Activated CD8-positive, alpha-beta T cell treated with anti-CD3 and anti-CD28 coated beads, Interleukin-2, amount 10 ng/mL, durations not matched to agents 7 days and 5 days (primary cell): ENCODE results near the gene PAQR3. TPM values are rescaled to one million over a fixed set of nuclear protein-coding genes. Genes with fewer than 3 reads are reported as not detected.

Source experiments
- ATAC-seq: fragments of 150-1000 bp; cut with Tn5 transposase; one replicate; pipeline ENCODE4 v1.10.0; 2021; ENCODE audit warnings: moderate library complexity
- CTCF ChIA-PET: fragments of 350-600 bp; sonication (Branson Sonifier 250); formaldehyde crosslinking; loops from one replicate; lab custom pipeline; 2021; ENCODE audit warnings: antibody characterized with exemption; lab: Charles Lee
- POLR2A ChIA-PET: fragments of 350-600 bp; sonication (Branson Sonifier 250); formaldehyde crosslinking; loops from one replicate; lab custom pipeline; 2021; ENCODE audit warnings: antibody characterized with exemption; lab: Charles Lee
- DNase-seq: peaks from one replicate; pipeline ENCODE4 v3.0.0-alpha.2; 2020
- H3K27ac Mint-ChIP-seq: one replicate; pipeline ENCODE4 v1.8.0; 2021; ENCODE audit warnings: mild to moderate bottlenecking, mixed read lengths
- H3K27me3 Mint-ChIP-seq: one replicate; pipeline ENCODE4 v1.8.0; 2021; ENCODE audit warnings: low read depth, mixed read lengths
- H3K36me3 Mint-ChIP-seq: one replicate; pipeline ENCODE4 v1.8.0; 2021; ENCODE audit warnings: low read depth, mixed read lengths
- H3K4me1 Mint-ChIP-seq: one replicate; pipeline ENCODE4 v1.8.0; 2021; ENCODE audit warnings: low read depth, mixed read lengths
- H3K4me3 Mint-ChIP-seq: one replicate; pipeline ENCODE4 v1.8.0; 2021; ENCODE audit warnings: mild to moderate bottlenecking, mixed read lengths
- H3K9me3 Mint-ChIP-seq: one replicate; pipeline ENCODE4 v1.8.0; 2022; ENCODE audit warnings: mixed read lengths; ENCODE audit not compliant: insufficient read depth
- total RNA-seq, 2 experiments: library from RNA; stranded (reverse); gene quantifications; one replicate each; pipeline ENCODE4 v1.2.3, GENCODE V29; 2021

The PAQR3 gene
- total RNA-seq = 10 to 100 TPM; 16.2 to 19.7 TPM

DNA sequence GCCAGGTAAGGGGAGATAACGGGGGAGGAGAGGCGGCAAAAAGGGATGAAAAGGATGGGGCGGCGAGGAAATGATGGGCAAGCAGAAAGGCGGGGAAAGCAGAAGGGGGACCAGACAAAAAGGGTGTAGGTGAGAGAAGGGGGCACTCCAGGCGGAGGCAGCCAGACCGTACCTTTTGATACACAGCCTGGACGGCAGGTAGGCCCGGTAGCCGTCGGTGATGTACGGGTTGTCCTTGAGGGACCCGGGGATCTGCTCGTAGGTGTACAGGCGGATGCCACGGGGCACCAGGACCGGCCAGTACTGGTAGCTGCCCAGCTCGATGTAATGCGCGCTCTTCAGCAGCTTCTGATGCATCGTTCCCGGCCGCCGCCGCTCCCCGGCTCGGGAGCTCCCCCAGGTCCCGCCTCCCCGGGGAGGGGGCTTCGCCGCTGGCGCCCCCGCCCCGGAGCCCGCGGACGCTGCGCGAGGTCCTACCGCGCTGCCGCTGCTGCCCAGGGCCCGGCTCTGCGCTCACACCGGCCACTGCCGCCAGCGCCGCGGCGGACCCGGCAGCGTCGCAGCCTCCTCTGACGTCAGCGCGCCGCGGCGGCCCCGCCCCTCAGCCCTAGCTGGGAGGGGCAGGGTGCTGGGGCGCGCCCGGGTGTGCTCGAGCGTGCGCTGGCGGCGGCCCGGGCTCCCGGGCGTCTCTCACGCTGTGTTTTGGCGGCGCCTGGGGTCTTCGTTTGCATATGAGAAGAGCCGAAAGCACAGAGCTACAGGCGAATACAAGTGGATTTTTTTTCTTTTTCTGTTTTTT is at the start of gene PAQR3:
Gene PAQR3 (minus strand): TSS at position 571 of the 799 bp plus-strand sequence. CDS start 214 bp downstream, at position 357.
- Mint-ChIP-seq H3K36me3 (peaks cover 6% of the 10 kb centered on the region), H3K4me1 (peaks cover 35% of the 10 kb centered on the region), H3K27ac (peak within 1 kb of the TSS; percentile 92), H3K27me3 (peaks cover 14% of the 10 kb centered on the region), H3K9me3 (no peaks in the 10 kb centered on the region), H3K4me3 (peak within 1 kb of the TSS; percentile 97)
- ChIA-PET POLR2A (interaction anchor here (0.9 to 1.7 kb wide), 4 partner anchors 11 to 1119 kb away, joined by 3 to 4 read pairs (median 3); no protein-coding TSS in a partner anchor), CTCF (interaction anchor here (0.7 to 2.2 kb wide), 6 partner anchors 12 to 1264 kb away, joined by 3 to 8 read pairs (median 3); no protein-coding TSS in a partner anchor)
- DNase-seq (peak; percentile 87), ATAC-seq (peak; percentile 98)

GRCh38 chr4:78987683-78988082 is 48.4 kb upstream of the PAQR3 start:
- no peaks in the 10 kb centered on the region for H3K4me1 Mint-ChIP-seq

GRCh38 chr4:78984593-78984992 is 45.4 kb upstream of the PAQR3 start:
- Mint-ChIP-seq H3K9me3 (no peaks in the 10 kb centered on the region), H3K4me1 (no peaks in the 10 kb centered on the region), H3K4me3 (no peak overlapping the region), H3K27ac (no peak overlapping the region), H3K36me3 (no peaks in the 10 kb centered on the region), H3K27me3 (peaks cover 7% of the 10 kb centered on the region)
- ChIA-PET CTCF (no interaction called here), POLR2A (no interaction called here)
- no peak for ATAC-seq
- no peak for DNase-seq

More at GRCh38 chr4:78987683-78988082, 48.4 kb upstream of the PAQR3 start:
- Mint-ChIP-seq H3K4me3 (no peak overlapping the region), H3K27ac (no peak overlapping the region), H3K9me3 (no peaks in the 10 kb centered on the region), H3K36me3 (no peaks in the 10 kb centered on the region), H3K27me3 (peaks cover 10% of the 10 kb centered on the region)
- DNase-seq (no peak), ATAC-seq (no peak)
- ChIA-PET CTCF (no interaction called here), POLR2A (no interaction called here)

GRCh38 chr4:78975865-78976264 is 36.6 kb upstream of the PAQR3 start:
- no peaks in the 10 kb centered on the region for H3K4me1 Mint-ChIP-seq
- no peak overlapping the region for H3K4me3 Mint-ChIP-seq
- H3K9me3 Mint-ChIP-seq = no peaks in the 10 kb centered on the region
- ATAC-seq (no peak), DNase-seq (no peak)
- peaks cover 3% of the 10 kb centered on the region for H3K27me3 Mint-ChIP-seq
- CTCF ChIA-PET = no interaction called here
- H3K27ac Mint-ChIP-seq = no peak overlapping the region
- POLR2A ChIA-PET = no interaction called here
- no peaks in the 10 kb centered on the region for H3K36me3 Mint-ChIP-seq

- Mint-ChIP-seq H3K36me3 (no peaks in the 10 kb centered on the region), H3K9me3 (no peaks in the 10 kb centered on the region), H3K4me1 (no peaks in the 10 kb centered on the region), H3K27me3 (peaks cover 5% of the 10 kb centered on the region), H3K27ac (no peak overlapping the region), H3K4me3 (no peak overlapping the region)
- POLR2A ChIA-PET = no interaction called here
- DNase-seq (no peak), ATAC-seq (no peak)
- CTCF ChIA-PET = interaction anchor here (1.4 kb wide), 1 partner anchor 8 kb away, joined by 4 read pairs; no protein-coding TSS in a partner anchor
Observed at GRCh38 chr4:78971776-78972175, 32.5 kb upstream of the PAQR3 start.

GRCh38 chr4:78971326-78971725 is 32.1 kb upstream of the PAQR3 start:
- no peak overlapping the region for H3K4me3 Mint-ChIP-seq
- ChIA-PET POLR2A (no interaction called here), CTCF (no interaction called here)
- no peak overlapping the region for H3K27ac Mint-ChIP-seq
- no peak for ATAC-seq
- no peaks in the 10 kb centered on the region for H3K4me1 Mint-ChIP-seq
- H3K9me3 Mint-ChIP-seq = no peaks in the 10 kb centered on the region
- H3K27me3 Mint-ChIP-seq = peaks cover 5% of the 10 kb centered on the region
- DNase-seq = no peak
- no peaks in the 10 kb centered on the region for H3K36me3 Mint-ChIP-seq

DNA sequence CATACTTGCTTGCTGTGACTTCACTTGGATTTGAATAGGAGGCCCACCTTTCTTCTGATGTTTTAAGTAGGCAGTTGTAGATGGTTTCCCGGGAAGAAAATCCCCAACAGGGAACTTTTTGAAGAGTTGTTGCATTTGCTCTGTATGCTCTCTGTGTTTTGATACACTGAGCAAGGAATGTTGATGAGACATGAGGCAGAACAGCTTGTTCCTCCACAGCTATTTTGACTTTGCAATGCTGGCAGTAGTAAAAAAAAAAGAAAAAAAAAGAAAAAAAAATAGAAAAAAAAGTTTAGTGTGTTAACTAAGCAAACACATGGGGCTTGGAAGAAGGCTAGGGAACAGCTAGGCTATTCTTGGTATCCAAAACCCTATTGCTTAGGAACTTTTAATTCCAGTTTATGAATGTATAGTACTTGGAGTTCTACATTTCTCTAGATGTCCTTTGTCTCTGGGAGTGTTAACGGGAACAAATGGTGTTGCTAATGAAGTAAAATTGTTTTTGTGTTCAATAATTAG is 23.4 kb upstream of the PAQR3 start:
- H3K4me1 Mint-ChIP-seq = no peaks in the 10 kb centered on the region
- H3K9me3 Mint-ChIP-seq = no peaks in the 10 kb centered on the region
- ChIA-PET POLR2A (no interaction called here), CTCF (interaction anchor here (1.8 kb wide), 1 partner anchor 10 kb away, joined by 4 read pairs; no protein-coding TSS in a partner anchor)
- H3K27me3 Mint-ChIP-seq = peaks cover 2% of the 10 kb centered on the region
- no peak overlapping the region for H3K27ac Mint-ChIP-seq
- no peaks in the 10 kb centered on the region for H3K36me3 Mint-ChIP-seq
- DNase-seq (no peak), ATAC-seq (no peak)
- no peak overlapping the region for H3K4me3 Mint-ChIP-seq

DNA sequence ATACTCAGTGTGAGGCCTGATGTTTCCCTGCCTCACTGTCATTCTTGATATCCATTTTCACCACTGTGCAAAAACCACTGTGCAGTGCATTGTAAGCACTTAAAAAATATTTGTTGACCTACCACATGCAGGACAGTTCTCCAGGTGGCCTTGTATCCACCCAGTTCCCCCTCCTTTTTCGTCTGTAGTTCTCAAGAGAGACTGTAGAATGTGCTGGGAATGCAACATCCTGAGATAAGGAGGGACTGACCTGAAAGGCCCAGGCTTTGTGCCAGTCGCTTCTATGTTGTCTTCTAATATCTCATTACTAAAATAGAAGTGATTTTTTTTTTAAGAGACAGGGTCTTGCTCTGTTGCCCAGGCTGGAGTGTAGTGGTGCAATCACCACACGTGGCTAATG is 21.7 kb upstream of the PAQR3 start:
- no peak for DNase-seq
- H3K36me3 Mint-ChIP-seq = no peaks in the 10 kb centered on the region
- no peaks in the 10 kb centered on the region for H3K9me3 Mint-ChIP-seq
- H3K4me1 Mint-ChIP-seq = no peaks in the 10 kb centered on the region
- peaks cover 2% of the 10 kb centered on the region for H3K27me3 Mint-ChIP-seq
- POLR2A ChIA-PET = no interaction called here
- no peak overlapping the region for H3K4me3 Mint-ChIP-seq
- ATAC-seq = no peak
- CTCF ChIA-PET = no interaction called here
- H3K27ac Mint-ChIP-seq = no peak overlapping the region

DNA sequence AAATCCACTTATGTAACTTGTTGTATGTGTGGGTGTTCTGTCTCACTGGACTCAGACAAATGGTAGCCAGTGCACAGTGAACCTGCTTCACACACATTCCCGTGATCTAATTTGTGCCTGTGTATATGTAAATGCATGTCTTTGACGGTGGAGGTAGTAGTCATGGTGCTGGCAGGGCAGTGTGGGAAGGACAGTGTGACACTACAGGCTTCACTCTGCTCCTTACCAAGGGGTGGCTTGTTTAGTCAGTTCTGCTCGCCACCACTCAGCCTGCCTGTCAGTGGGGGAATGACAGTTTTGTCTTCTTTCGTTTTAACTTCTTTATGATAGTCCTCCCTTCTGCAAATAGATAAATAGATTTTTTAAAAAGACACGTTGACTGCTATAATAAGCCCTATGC is 17.7 kb upstream of the PAQR3 start:
- Mint-ChIP-seq H3K27ac (no peak overlapping the region), H3K4me1 (no peaks in the 10 kb centered on the region), H3K27me3 (peaks cover 8% of the 10 kb centered on the region), H3K36me3 (no peaks in the 10 kb centered on the region), H3K9me3 (no peaks in the 10 kb centered on the region), H3K4me3 (no peak overlapping the region)
- CTCF ChIA-PET = no interaction called here
- POLR2A ChIA-PET = no interaction called here
- DNase-seq (no peak), ATAC-seq (no peak)

GRCh38 chr4:78953769-78954666 is 14.8 kb upstream of the PAQR3 start:
- Mint-ChIP-seq H3K4me3 (no peak overlapping the region), H3K27ac (no peak overlapping the region)
- ATAC-seq = no peak

GRCh38 chr4:78953231-78953630 is 14.0 kb upstream of the PAQR3 start:
- Mint-ChIP-seq H3K27me3 (peaks cover 5% of the 10 kb centered on the region), H3K27ac (no peak overlapping the region), H3K4me1 (no peaks in the 10 kb centered on the region), H3K4me3 (no peak overlapping the region), H3K9me3 (no peaks in the 10 kb centered on the region), H3K36me3 (no peaks in the 10 kb centered on the region)
- ChIA-PET POLR2A (interaction anchor here (0.7 kb wide), 1 partner anchor 1451 kb away, joined by 3 read pairs; no protein-coding TSS in a partner anchor), CTCF (interaction anchor here (1.0 to 2.3 kb wide), 8 partner anchors 11 to 1267 kb away, joined by 3 to 8 read pairs (median 4); partner anchors contain the start of gene PAQR3)
- ATAC-seq (no peak), DNase-seq (no peak)

More at GRCh38 chr4:78953769-78954666, 14.8 kb upstream of the PAQR3 start:
- ChIA-PET CTCF (interaction anchor here (1.4 to 2.3 kb wide), 2 partner anchors 622 to 1258 kb away, joined by 4 to 7 read pairs; no protein-coding TSS in a partner anchor), POLR2A (no interaction called here)
- H3K9me3 Mint-ChIP-seq = no peaks in the 10 kb centered on the region
- H3K4me1 Mint-ChIP-seq = no peaks in the 10 kb centered on the region
- H3K36me3 Mint-ChIP-seq = no peaks in the 10 kb centered on the region
- H3K27me3 Mint-ChIP-seq = peaks cover 5% of the 10 kb centered on the region
- no peak for DNase-seq
